Fibroblast of skin of abdomen (primary cell): Measurements from ENCODE around the gene RAI1.
A peak's percentile ranks its signal among the peaks of the same experiment; 100 is the strongest.

ENCODE experiments used
- DNase-seq: peaks from one replicate; pipeline ENCODE4 v3.0.0-alpha.2; 2013

Gene RAI1

GRCh38 chr17:17816240-17816814, 135.1 kb downstream of the RAI1 start:
- no peak for DNase-seq

DNA sequence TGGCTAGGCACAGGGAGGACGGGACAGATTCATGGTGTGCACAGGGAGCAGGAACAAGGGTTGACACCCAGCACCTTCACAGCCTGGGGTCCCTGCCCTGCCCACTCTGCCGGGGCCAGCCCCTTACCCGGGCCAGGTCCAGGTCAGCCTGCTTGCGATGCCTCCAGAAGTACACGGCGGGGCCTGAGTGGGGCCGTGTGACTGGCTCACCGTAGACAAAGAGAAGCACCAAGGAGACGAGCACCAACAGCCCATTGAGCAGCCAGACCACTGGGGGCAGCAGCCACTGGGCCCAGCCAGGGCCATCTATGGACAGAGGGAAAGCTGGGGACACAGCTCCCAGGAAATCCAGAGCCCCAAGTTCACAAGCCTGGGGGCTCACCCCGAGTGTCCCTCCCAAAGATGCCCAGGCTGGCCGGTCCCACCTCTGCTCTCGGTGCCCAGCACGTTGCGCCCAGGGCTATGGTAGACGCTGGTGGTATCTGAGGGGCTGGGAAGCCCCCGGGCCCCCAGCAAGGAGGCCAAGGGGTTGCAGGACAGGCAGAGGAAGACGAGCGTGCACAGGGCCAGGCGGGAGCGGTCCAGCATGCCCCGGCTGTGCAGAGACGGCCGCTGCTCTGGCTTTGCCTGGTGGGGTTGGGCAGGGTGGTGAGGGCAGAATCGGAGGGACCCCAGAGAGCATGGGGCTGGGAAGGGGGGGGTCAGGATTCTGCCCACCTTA, 135.7 kb downstream of the RAI1 start:
- DNase-seq = no peak

DNA sequence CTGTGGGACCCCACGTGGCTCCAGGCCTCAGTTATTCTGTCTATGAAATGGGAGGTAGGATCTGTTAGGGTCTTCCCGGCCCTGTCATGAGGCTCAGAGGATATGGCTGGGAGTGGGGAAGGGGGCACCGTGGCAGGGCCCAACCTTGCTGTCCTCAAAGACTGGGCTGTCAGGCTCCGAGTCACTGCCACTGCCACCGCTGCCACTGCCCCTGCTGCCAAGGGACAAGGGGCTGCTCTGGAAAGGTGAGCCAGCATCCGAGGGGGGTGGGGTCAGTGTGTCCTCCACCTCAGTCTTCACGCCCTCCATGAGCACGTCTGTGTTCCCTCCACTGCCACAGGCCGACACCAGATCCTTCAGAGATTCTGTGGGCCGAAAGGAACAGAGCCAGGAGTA, 136.3 kb downstream of the RAI1 start:
- DNase-seq = no peak

DNA sequence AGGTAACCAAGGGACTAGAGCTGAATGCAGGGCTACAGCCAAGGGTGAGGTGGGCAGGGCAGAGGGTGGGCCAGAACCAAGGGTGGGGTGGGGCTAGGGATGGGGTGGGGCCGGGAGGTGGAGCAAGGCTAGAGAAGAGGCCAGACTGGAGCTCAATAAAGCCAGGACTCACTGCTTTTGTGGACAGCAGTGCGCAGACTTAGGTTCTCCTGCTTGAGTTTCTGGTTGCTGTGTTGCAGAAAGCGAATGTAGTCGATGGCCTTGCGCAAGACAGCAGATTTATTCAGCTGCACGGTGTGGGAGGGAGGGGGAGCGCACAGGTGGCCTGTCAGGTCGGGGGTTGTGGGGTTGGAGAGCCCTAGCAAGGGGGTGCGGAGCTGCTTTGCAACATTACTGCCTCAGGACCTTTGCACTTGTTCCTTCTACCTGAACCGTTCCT, 136.8 kb downstream of the RAI1 start:
- no peak for DNase-seq

- no peak for DNase-seq
Measured at GRCh38 chr17:17819111-17819510, 137.9 kb downstream of the RAI1 start.

DNA sequence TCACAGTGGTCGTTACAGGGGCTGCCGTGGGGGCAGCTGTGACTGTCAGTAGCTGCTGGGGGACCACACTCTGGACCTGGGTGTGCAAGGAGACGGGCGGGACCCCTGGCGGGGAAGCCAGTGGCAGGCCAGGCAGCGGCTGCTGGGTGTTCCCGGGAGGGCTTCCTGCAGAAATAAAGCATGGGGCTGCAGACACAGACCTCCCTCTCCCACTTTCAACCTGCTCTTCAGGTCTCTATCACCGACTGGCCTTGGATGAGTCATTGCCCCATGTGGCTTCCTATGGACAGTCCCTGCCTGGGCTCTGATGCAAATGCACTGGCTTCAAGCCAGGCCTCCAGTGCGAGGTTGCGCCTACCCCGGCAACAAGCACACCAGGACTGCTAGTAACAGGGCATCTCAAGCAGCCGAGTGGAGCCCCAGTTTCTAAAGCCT, 138.3 kb downstream of the RAI1 start:
- peak; percentile 77 for DNase-seq

DNA sequence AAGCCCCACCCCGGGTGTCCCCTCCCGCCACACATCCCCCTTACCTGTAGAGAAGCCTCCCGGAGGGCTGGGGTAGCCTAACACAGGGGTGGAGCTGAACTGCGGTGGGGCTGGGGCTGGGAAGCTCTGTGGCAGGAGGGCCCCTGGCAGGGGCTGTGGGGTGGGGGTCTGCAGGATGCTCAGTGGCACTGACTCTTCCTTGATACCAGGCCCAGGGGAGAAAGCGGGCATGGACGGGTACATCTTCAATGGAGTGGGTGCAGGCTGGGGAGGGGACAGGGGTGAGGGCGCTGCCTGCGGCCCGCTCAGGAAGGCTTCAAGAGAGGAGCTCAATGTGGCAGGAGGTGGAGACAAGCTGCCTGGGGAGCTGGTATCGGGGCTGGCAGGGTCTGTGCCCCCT, 138.8 kb downstream of the RAI1 start:
- no peak for DNase-seq

DNA sequence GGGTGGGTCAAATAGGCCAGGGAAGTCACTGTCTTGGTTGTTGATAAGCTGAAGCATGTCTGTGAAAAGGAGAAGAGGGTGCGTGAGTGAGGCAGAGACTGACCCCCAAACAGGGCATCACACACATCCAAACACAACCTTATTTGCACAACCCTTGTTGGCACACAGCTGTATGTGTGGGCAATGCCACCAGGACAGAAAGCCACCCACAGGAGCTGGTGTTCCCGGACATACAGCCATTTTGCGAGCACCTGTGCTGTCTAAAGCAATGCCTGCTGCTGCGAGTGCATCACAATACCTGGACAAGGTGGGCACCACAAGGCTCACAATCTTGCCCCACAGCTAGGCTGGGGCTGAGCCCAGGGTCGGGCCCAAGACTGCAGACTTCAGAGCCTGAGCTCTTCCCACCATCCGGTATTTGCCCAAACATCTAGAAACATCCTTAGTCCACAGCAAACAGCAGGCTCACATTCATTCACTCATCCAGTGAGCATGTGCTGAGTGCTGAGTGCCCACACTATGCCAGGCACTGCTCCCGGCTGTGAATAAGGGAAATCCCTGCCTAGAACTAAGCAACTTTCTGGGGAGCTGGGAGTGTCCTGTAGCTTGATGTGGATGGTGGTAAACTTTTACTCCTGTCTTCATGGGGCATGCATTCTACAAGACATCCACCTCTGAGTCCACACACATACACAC, 139.4 kb downstream of the RAI1 start:
- DNase-seq = no peak

DNA sequence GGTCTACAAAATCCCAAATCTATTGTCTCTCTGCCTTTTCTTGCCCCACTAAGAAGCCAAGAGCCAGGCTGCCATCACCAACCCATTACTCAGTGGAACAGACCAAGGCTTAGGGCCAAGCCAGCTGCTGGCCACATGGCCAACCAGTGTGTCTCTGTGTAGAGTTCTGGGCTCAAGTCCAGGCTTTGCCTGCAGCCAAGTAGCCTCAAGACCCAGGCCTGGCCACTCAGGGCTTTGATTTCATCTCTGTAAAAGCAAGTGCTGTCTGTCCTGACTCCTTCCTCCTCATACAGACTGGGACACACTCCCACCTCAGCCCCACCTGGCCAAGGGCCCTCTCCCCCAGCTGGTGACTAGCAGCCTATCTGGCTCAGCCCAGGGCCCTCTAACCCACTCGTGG, 140.9 kb downstream of the RAI1 start:
- peak; percentile 76 for DNase-seq

- no peak for DNase-seq
Measured at GRCh38 chr17:17822616-17823015, 141.4 kb downstream of the RAI1 start.

DNA sequence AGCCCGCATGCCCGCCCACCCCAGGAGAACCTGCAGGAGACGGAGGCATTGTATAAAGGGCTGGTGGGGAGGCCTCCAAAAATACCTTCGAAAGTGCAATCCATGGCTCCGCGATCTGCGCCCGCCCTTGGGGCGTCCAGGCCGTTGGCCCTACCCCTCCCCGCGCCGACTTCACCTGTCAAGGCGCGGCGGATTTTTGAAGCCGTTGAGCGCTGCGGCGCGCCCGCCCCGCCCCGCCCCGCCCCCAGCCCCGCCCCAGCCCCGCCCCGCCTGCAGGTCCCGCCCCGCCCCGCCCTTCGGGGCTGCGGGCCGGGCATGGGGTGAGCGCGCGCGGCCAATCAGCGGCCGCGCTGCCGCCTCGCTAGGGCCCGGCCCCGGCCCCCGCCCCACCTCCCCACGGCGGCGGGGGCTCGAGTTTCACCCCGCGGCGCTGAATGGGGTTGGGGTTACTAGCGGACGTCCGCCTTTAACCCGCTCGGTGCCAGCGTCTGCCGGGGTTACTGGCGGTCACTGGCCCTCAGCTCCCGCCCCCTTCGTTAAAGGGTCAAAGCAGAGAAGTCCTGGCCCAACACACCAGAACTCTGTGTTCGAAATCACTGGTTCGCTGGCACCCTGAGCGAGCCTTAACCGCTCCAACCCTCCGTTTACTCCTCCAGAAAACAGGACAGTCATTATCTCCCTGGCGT, 142.3 kb downstream of the RAI1 start:
- DNase-seq = peak; percentile 85

DNA sequence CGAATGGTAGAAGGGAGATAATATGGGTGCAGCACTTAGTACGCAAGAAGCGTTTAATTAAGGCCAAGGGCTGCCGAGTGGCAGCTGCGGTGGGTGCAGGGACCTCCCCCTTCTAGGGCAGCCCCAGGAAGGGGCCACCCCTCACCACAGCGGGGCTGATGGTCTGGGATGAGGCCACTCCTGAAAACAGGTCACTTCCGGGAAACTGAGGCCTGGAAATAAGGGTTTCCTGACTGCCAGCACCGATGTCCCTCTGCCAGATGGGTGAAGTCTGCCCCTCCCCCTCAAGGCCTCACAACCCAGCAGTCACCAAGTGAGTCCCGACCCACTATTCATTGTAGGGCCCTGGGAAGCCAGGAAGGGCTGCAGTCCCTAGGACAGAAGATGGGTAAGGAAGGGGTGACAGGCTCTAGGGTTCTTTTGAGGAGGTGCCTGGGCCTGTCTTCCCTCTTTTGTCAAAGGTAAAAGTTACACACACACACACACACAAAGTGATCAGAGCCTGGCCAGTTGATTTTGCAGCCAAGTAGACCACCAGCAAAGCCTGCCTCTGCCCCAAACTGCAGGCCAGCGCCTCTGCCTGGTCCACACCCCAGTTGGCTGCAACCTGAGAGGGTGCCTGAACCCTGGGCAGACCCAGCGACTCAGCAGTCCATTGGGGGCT, 143.0 kb downstream of the RAI1 start:
- no peak for DNase-seq

DNA sequence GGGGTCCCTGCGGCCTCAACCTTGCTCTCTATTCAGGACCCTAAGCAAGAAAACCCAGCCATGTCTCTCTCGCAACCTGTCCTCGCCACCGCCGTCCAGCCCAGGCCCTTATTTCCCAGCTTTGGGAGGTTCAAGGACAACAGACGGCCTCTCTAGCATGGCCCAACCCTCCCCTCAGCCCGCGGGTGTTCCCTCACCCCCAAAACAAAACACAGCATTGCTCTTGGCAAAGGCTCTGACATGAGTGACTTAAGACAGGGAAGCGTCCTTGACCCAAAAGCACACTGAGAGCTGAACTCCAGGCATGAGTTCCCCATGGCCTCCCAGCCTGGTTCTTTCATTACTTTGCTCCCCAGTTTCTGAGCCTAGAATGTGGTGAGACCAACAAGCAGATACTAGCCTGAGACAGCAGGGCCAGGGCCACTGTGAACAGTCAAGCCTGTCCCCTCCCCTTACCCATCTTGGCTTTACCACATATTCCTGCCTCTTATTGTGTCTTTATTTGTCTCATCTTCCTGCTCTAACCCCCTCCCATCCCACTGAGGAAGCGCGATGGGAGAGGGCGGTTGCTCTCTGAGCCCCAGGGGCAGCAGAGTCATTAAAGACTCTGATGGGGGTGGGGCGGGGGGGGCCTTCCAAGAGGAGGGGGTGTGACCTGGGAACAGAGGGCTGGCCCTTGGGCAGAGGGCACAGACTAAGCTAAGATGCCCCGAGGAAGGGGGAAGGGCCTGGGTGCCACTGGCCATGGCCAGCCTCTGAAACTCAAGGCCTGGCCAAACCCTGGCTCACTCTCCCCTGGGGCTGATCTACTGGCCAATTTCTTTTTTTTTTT, 143.7 kb downstream of the RAI1 start:
- DNase-seq = no peak

GRCh38 chr17:17826342-17826713, 145.1 kb downstream of the RAI1 start:
- DNase-seq = no peak

GRCh38 chr17:17826942-17827785, 145.9 kb downstream of the RAI1 start:
- DNase-seq = no peak

DNA sequence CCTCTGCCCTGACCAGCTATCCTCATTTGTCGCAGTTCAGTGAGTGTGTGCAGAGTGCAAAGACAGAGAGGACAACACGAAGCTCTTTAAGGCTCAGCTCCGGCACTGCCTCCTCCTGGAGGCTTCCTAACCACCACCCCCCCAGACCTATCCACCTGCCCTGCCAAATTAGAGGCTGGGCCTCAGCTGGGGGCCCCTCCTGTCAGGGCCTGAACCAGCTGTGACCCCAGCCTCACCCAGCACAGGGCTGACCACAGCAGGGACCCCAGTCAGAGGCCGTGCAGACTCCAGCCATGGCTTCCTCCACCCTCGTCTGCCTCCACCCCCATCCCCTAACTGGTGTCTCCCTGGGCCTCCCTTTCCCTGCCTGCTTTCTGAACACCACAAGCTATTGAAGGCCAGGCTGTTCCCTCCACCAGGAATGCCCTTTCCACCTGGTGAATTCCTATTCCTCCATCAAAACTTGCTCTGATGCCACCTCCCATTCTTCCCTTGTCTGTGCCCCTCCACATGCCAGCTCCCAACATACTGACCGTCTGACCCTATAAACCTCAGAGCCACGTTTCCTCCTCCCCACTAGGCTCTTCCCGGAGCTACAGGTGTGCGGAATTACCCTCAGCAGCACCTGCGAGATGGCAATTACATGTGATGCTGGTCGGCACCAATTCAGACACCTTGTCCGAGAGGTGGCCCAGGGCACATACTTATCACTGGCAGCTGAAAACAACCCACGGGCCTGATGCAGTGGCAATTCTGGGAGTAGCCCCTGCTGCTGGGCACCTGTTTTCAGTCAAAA, 146.8 kb downstream of the RAI1 start:
- no peak for DNase-seq

DNA sequence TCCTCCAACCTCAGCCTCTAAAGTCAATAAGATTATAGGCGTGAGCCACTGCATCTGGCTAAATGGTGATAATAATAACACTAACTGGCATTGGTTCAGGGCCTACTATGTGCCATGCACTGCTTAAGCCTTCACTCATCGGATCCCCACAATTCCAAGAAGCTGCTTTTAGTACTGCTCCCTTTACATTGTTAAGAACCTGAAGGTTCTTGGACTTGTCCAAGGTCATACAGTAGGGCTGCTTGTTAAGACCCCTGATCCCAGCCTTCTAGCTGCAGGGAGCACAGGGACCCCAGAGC, 149.0 kb downstream of the RAI1 start:
- no peak for DNase-seq

GRCh38 chr17:17830740-17831207, 149.5 kb downstream of the RAI1 start:
- DNase-seq = no peak

- DNase-seq = no peak
Measured at GRCh38 chr17:17831208-17832031, 150.2 kb downstream of the RAI1 start.
